Stimulated activated CD4-positive, alpha-beta T cell treated with anti-CD3 and anti-CD28 coated beads, Interleukin-4, amount 100 ng/mL, for 48 hours (primary cell): ENCODE results near the gene CFAP97D2.
"Not testable (repeated sequence)": the region's sequence is repeated elsewhere in the genome, so short reads cannot be mapped to it uniquely, and the experiment has no call there.

Experiments used
- DNase-seq, 2 donors: peaks; one replicate each; pipeline ENCODE4 v3.0.0-alpha.2; 2020; ENCODE audit warnings: low read depth in 2 of 2

The CFAP97D2 gene

DNA sequence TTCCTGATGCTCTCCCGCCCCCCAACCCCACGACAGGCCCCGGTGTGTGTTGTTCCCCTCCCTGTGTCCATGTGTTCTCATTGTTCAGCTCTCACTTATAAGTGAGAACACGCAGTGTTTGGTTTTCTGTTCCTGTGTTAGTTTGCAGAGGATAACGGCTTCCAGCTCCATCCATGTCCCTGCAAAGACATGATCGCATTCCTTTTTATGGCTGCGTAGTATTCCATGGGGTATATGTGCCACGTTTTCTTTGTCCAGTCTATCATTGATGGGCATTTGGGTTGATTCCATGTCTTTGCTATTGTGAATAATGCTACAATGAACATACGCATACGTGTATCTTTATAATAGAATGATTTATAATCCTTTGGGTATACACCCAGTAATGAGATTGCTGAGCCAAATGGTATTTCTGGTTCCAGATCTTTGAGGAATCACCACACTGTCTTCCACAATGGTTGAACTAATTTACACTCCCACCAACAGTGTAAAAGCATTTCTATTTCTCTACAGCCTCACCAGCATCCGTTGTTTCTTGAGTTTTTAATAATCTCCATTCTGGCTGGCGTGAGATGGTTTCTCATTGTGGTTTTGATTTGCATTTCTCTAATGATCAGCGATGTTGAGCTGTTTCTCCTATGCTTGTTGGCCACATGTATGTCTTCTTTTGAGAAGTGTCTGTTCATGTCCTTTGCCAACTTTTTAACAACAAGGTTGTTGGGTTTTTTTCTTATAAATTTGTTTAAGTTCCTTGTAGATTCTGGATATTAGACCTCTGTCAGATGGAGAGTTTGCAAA lies 20.0 kb upstream of the CFAP97D2 start:
- not testable (repeated sequence) for DNase-seq

DNA sequence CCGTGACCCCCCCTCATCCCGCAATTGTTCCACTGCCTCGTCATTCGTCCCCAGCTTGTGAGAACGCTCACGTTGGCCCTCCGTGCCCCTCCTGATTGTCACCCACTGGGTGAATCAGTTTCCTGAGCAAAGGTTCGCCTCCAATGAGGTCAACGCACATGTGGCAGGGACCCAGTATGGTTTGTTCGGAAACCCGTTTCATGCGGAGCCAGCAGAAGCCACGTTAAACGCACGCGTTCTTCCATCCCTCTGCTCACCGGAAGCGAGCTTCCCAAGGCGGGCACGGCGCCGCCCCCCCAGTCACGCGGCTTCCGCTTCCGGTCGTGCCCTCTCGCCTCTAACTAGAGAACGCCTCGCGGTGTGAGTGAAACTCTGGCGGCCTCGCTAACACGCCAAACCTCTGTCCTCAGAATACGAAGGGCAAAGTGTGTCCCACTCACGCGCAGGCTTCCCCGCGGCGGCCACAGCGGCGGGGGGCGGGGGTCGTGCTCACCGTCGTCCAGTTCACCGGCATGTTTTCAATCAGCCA lies 18.0 kb upstream of the CFAP97D2 start:
- no peak for DNase-seq

DNA sequence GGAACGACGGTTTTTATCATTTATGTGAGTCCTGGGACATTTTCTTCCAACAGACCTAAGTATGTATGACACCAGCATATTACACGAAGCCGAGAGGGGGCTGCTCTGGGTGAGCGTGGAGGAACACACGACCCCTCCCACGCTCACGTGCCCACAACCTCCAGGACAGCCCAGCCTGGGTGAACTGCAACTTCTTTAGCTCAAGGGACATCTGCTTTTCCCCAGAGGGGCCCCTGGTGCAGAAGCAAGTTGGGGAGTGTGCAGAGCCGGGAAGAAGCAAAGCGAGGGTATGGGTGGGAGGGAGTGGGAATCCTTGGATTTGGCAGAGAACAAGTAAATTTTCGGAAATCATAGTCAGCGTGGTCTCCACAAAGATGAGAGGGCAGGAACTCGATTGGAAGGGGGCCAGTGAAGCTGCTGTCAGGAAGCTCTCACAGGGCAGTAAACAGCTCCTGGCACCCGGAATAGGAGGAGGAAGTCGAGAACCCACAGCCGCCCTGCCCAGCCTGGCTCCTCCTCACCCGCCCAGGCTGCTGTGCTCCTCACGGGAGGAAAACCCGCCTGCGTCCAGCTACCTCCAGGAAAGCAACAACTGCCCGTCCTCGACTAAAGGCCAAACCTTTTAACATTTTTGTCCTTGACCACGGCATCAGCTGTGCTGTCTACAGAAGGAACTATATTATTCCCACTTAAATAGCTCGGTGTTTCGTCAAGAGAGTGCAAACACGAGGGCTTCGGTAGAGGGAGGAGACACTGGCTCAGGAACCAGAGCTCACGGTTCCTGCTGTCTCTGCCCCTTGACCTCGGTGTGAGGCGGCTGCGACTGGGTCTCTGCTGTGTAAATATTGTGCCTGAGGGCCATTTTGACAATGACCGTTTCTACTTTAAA lies 17.2 kb upstream of the CFAP97D2 start:
- DNase-seq: no peak

DNA sequence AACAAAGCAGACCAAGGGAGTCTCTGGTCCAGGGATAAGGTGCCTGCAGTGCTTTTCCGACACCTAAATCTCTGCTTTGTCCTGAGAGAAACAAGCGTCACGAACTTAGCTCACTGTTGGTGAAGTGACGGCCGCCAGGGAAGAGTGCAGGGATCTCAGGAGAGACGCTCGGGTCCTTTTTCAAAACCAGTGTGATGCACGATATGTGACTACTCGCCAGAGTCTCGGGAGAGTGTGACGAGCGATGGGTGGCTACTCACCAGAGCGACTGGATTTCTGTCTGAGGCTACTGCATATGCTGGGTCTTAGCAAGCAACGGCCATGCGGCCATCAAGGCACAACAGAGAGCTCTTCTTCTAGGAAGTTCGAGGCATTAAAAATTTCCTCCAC lies 16.5 kb upstream of the CFAP97D2 start:
- DNase-seq: no peak

DNA sequence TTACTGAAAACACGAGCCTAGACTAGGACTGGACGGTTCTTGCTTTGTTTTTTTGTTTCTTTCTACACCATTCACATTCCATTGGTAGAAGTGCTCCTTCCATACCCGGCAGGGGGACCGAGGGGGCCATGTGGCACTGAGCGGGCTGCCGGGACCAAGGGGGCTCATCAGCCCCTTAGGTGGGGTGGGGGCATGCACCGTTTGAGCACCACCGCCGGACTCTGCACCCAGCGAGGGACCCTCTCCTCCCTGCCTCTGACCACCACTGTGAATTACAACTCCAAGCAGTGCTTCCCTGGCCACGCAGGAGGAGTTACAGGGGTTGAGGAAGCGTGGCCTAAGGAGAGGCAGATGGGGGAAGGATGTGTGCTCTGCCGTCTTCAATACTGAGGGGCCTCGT lies 15.0 kb upstream of the CFAP97D2 start:
- no peak for DNase-seq

DNA sequence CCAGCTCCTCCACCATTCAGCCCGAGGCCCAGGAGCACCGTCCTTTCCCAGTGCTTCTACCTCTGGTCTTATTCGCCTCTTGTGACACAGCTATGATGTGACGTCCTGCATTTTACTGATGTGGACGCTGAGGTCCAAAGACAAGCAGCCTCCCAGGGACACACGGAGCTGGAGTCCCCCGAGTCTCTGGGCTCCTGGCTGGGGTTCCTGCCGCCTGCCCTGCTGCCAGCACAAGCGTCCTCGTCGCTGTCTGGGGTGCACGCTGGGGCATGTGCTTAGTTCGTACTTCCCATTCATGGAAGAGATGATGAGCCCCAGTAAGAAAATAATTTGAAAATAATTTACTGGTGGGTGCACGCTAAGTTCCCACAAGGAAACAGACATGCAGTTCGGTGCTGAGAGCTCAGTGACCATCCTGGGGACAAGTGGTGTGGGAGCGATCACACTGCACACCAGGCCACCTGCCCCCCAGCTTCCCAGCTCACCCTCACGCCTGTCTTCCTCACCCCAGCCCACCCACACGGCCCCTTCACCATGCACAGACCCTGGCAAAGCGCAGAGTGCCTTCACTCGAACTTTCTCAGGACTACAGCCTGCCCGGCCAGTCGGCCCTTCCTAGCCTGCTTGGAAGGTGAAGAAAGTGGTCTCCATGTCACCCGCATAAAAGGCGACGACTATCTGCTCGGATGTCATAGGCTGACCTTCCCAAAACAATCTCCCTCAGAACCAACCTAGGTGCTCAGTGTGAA lies 14.2 kb upstream of the CFAP97D2 start:
- no peak for DNase-seq

DNA sequence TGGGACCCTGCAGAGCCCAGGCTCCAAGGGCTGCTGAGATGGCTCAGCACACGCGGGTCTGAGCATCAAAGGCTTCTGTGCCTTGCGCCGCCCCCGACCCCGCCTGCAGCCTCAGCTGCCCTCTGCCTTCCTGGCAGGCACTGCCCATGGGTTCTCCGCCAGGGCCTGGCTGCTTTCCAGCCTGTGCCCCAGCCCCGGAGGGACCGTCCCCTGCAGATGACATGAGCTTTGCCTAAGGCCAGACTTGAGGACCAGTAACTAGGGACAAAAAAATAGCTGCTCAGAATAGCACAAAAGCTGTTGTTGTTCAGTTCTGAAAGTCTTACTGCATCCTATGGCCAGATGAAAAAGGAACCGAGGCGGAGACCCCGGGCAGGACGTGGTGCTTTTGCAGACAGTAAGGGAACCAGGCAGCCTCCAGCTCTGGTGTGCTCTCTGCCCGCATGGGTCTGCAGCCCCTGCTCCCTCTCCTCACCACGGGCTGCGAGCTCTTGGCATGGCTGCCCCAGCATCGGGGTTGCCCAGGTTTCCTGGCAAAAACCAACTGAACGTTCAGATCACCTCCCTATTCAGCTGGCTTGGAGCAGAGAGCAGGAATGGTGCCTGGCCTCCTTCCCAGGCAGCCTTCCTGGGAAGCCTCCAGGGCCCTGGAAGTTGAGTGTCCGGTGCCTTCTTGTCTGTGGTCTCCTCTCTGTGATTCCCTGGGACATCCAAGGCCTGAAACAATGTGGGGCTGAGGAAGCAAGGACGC lies 12.5 kb upstream of the CFAP97D2 start:
- DNase-seq: no peak

DNA sequence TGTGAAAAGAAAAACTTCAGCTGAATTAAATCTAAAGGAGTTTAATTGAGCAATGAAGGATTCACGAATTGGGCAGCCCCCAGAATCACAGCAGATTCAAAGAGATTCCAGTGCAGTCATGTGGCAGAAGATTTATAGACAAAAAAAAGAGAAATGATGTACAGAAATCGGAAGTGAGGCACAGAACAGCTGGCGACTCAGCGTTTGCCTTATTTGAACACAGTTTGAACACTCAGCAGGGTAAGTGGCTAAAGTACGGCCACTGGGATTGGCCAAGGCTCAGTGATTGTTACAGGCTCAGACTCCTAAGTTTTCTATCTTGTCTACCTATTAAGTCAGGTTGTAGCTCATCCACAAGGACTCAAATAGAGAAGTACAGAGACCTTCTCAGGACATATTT lies 11.6 kb upstream of the CFAP97D2 start:
- DNase-seq: no peak

DNA sequence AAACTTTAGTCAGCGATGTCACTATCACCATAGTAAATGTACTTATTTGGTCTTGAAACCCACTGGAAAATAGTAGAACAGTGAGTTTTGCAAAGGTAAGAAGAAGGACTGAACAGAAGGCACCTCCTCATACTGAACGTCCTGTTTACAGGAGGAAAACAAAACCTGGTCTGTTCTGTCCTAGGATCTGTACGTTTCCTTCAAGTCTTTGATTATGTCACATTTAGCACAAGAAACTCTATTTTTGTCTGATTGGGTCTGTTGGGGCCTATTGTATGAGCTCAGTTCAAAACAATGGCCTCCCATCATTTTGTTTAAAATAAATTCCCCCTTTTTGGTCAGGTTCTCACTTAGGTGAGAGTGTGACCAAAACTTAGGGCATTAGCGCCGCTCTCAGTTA lies 11.2 kb upstream of the CFAP97D2 start:
- DNase-seq: no peak

DNA sequence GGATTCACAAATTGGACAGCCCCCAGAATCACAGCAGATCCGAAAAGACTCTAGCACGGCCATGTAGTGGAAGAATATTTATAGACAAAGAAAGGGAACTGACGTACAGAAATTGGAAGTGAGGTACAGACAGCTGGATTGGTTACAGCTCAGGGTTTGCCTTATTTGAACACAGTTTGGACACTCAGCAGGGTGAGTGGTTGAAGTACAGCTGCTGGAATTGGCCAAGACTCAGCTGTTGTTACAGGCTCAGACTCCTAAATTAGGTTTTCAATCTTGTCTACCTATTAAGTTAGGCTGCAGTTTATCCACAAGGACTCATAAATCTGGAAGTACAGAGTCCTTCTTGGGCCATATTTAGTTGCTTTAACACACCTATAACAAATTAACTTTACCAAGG lies 5.8 kb upstream of the CFAP97D2 start:
- no peak for DNase-seq

DNA sequence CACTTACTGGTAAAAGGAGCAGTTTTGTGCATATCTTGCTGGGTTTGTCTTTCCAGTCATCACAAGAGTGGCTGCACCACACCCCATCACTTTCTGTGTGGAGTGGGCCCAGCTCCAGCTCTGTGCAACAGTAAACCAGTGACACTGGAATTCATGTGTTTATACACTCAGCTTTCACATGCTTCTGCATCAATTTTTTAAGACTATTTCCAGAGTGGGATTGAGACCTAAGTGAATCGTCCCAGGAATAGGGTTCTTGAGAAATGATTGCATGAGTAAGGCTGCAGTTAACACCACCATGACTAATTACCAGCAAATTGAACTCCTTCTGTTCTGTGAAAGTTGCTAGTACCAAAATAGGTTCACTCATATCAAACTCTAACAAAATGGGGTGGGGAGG lies 5.3 kb upstream of the CFAP97D2 start:
- DNase-seq: no peak

DNA sequence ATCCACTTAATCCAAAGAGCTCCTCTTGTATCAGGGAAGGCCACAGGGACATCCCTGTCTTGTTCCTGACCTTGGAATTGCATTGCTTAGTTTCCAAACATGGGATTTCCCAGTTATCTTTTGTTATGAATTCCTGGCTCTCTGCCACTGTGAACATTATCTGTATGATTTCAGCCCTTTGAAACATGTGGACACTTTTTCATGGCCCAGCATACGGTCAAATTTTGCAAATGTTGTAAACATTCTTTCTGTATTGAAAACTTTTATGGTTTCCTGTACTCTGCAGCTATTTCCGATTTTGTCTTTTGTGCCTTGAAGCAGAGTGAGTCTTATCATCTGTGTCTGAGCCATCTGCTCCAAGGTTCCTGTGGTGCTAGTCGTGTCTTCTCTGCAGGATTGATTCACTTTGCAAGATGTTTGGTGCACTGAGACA lies 4.5 kb upstream of the CFAP97D2 start:
- no peak for DNase-seq

DNA sequence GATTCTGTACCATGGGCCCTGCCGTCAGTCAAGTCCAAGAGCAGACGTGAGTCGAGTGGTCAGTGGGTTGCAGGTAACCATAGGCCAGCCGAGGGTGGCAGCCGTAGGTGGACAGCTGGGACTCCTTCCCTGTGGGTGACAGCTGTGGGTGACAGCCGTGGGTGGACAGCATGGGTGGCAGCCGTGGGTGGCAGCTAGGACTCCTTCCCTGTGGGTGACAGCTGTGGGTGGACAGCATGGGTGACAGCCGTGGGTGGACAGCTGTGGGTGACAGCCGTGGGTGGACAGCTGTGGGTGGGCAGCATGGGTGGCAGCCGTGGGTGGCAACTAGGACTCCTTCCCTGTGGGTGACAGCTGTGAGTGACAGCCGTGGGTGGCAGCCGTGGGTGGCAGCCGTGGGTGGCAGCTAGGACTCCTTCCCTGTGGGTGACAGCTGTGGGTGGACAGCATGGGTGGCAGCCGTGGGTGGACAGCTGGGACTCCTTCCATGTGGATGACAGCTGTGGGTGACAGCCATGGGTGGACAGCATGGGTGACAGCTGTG lies 2.6 kb upstream of the CFAP97D2 start:
- not testable (repeated sequence) for DNase-seq

DNA sequence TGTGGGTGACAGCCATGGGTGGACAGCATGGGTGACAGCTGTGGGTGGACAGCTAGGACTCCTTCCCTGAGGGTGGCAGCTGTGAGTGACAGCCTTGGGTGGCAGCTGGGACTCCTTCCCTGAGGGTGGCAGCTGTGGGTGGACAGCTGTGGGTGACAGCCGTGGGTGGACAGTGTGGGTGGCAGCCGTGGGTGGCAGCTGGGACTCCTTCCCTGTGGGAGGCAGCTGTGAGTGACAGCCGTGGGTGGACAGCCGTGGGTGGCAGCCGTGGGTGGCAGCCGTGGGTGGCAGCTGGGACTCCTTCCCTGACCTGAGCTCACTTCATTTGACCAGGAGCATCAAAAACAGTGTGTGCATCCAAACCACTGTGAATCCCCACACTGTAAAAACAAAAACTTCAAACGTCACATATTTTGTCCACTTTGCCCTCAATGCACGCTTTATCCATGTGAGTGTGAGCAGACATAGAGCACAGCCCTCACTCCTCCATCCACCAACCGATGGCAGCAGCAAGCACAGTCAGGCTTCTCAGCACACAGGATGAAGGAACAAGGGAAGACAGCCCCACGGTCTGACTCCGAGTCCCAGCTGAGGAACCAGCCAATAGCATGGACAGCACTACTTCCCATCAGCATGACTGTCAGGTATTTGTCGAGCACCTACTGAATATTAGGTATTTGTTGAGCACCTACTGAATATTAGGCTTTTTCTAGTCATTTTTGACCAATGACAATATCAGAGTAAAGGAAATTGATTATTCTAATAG lies 1.6 kb upstream of the CFAP97D2 start:
- no peak for DNase-seq

DNA sequence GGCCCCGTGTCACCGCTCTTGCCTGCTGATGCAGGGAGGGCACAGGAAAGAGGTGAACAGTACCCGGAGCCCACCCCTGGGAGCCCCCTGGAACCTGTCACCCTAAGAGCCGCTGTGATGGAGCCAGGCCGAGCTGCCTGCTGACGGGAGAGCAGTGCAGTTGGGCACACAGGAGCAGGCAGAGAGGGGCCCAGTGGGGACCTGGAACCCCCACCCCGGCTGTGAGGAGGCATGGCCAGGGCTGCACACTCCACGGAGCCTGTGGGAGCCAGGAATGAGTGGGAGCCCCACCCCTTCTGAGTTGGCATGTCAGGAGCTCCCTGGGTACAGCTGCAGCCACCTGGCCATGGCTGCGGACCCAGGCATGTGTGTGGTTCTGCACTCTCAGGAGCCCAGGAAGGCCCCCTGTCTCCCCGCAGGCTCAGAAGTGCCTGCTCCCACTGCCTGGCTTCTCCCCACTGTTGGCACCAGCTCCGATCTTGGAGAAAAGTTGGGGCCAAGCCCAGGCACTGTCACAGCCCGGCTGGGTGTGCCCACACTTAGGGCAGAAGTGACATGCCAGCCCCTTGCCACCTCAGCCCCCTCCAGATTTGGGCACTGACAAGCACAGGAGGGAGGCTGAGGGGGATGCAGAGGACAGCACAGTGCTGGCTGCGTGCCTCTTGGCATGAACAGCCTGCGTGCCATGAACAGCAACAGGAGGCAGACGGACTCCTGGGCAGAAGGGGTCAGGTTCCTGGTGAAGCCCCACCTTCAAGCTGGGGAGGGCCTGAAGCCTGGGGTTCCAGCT lies 6.3 kb downstream of the CFAP97D2 start:
- no peak for DNase-seq

DNA sequence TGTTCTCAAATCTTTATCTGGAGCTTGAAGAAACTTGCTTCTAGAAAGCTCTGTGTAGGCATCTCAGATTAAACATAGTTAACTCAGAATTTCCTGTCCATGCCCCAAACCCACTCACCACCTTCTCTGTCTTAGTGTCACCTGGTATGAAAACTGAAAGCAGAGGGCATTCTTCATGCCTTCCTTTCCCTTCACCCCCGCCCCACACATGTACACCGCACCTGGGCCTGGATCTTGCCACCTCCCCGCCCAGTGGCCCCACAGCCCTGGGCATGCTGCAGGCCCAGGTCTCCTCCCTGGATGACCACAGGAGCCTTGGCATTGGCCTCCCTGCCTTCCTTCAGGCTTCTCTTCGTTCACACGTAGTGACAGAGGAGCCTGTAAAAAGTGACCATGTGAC lies 15.8 kb downstream of the CFAP97D2 start:
- no peak for DNase-seq

DNA sequence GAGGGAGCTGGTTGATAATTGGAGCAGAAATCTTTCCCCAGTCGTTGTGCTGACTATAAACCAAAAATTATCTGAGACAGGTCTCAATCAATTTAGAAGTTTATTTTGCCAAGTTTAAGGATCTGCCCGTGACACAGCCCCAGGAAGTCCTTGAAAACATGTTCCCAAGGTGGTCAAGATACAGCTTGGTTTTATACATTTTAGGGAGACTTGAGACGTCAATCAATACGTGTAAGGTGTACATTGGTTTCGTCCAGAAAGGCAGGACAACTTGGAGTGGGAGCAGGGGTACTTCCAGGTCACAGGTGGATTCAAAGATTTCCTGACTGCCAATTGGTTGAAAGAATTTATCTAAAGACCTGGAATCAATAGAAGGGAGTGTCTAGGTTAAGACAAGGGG lies 17.6 kb downstream of the CFAP97D2 start:
- DNase-seq: no peak

DNA sequence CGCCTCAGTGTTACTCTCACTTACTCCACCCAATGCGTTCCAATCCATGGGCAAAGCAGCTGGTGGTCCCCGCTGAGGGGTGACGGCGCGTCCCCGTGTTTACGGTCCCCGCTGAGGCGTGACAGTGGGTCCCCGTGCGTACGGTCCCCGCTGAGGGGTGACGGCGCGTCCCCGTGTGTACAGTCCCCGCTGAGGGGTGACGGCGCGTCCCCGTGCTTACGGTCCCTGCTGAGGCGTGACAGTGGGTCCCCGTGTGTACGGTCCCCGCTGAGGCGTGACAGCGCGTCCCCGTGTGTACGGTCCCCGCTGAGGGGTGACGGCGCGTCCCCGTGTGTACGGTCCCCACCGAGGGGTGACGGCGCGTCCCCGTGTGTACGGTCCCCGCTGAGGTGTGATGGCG lies 19.5 kb downstream of the CFAP97D2 start:
- DNase-seq: no peak

DNA sequence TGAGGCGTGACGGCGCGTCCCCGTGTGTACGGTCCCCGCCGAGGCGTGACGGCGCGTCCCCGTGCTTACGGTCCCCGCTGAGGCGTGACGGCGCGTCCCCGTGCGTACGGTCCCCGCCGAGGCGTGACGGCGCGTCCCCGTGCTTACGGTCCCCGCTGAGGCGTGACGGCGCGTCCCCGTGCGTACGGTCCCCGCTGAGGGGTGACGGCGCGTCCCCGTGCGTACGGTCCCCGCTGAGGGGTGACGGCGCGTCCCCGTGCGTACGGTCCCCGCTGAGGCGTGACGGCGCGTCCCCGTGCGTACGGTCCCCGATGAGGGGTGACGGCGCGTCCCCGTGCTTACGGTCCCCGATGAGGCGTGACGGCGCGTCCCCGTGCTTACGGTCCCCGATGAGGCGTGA lies 20.5 kb downstream of the CFAP97D2 start:
- DNase-seq: not testable (repeated sequence)
